PC-9 (cell line): Measurements from ENCODE around the gene NOL9.

ENCODE experiments used
- CTCF ChIP-seq: fragments of 200-600 bp; sonication (generic); conservative IDR thresholded peaks from 2 replicates; pipeline ENCODE4 v1.6.1; 2017; ENCODE audit warnings: mixed run types, antibody characterized with exemption, mild to moderate bottlenecking, moderate library complexity
- EZH2 ChIP-seq: fragments of 200-600 bp; sonication (generic); IDR thresholded peaks from 2 replicates; pipeline ENCODE4 v1.8.0; 2017; ENCODE audit warnings: antibody characterized with exemption, low read depth

- TF ChIP-seq CTCF (no peak), EZH2 (no peak)
Observed at GRCh38 chr1:6584126-6585080, 30.1 kb upstream of the NOL9 start.
